GM19023 (cell line): ENCODE results near the gene BMERB1.
"Not testable (repeated sequence)": the region's sequence is repeated elsewhere in the genome, so short reads cannot be mapped to it uniquely, and the experiment has no call there.

Experiments
- ATAC-seq: cut with Tn5 transposase; IDR thresholded peaks from one replicate; pipeline ENCODE4 v1.9.1; 2021; ENCODE audit warnings: mild to moderate bottlenecking, moderate library complexity; ENCODE audit not compliant: unreplicated experiment

Gene BMERB1

DNA sequence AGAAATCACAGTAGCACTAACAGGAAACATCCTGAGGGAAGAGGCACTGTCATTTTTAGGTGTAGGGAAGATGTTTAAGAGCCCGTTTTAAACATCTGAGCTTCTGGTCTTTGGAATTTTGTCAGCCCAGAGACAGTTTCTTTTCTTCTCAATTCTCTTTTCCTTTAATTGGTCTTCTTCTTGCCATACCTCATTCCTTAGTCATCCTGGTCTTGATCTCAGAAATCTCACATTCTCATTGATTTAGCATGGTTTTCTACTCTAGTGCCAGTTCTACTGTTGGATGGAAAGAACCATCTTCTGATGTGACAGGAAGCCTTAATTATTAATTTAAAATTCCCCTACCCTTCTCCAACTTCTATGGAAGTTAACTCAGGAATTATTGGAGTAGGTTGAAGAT, 25.4 kb downstream of the BMERB1 start:
- ATAC-seq = no peak

DNA sequence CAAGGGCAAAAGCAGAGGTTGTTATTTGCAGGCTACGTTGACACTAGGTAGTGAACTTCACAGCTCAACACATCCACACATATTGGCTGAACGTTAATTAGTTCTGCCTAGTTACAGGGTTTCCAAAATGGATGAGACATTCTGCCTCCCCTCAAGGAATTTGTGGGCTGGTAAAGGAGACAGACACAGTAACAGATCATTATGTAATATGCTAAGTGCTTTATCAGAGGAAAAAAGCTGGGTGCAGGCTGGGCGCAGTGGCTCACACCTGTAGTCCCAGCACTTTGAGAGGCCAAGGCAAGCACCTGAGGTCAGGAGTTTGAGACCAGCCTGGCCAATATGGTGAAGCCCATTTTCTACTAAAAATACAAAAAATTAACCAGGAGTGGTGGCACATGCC, 26.2 kb downstream of the BMERB1 start:
- no peak for ATAC-seq

DNA sequence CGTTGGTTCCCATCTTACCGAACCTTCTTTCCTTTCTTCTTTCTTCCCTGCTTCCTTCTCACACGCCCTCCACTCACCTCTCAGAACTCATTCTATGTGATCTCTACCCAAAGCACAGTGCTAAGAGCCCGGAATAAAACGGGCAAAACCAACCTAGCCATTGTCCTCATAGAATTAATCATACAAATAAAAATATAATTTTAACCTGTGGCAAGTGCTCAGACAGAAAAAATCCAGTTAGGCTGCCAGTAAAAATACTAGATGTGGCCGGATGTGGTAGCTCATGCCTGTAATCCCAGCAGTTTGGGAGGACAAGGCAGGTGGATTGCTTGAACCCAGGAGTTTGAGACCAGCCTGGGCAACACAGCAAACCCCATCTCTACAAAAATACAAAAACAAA, 27.0 kb downstream of the BMERB1 start:
- no peak for ATAC-seq

DNA sequence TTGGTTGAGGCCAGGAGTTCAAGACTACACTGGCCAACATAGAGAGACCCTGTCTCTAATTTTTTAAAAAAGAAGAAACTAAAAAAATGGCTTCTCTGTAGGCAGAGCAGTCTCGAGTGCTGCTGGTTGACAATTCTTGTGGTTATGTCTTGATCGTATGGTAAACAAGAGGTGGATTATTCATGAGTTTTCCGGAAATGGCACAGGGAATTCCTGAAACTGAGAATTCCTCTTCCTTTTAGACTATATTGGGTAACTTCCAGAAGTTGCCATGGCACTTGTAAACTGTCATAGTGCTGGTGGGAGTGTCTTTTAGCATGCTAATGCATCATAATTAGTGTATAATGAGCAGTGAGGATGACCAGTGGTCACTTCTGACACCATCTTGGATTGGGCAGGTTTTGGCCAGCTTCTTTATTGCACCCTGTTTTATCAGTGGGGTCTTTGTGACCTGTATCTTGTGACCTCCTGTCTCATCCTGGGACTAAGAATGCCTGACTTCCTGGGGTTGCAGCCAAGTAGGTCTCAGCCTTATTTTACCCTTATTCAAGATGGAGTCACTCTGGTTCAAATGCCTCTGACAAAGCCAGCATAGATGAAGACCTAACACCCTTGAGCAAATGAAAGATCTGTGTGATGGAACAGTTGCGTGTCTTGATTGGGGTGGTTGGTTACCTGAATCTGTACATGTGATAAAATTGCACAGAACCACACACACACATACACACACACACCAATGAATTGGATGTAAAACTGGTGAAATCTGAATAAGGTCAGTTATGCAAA, 30.2 kb downstream of the BMERB1 start:
- no peak for ATAC-seq

DNA sequence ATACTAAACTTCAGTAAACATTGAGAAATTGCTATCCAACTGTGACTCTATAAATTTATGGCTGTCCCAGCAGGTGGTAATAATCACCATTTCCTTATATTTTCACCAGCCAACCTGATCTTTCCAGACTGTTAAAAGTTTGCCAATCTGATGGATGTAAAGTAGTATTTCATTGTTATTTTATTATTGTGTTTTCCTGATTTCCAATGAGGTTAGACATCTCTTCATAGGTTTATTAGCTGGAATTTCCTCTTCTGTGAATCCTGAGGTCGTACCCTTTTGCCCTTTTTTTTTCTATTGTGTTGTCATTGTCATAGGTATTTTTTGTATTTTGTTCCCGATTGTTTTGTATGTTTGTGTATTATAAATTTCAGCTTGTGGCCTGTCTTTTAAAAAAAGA, 31.7 kb downstream of the BMERB1 start:
- ATAC-seq = no peak

DNA sequence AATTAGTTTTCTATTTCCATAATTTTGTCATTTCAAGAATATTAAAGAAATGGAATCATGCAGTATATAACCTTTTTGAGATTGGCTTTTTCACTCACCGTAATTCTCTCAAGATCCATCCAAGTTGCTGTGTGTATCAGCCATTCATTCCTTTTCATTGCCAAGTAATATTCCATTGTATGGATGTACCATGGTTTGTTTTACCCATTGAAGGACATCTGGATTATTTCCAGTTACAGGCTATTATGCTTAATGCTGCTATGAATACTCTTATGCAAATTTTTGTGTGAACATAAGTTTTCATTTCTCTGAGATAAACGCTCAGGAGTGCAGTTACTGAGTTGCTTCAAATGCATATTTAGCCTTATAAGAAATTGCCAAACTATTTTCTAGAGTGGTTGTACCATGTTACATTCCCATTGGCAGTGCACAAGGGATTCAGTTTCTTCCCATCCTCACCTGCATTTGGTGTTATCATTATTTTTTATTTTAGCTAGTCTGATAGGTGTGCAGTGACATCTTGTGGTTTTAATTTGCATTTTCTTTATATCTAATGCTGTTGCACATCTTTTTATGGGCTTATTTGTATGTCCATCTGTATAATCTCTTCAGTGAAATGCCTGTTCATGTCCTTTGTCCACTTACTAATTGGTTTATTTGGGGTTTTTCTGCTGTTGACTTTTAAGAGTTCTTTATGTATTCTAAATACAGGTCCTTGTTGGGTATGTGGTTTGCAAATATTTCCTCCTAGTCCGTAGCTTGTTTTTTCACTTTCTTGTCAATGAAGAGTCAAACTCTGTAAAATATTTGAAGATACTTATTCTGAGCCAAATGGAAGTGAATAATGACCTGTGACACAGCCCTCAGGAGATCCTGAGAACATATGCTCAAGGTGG, 32.7 kb downstream of the BMERB1 start:
- no peak for ATAC-seq

DNA sequence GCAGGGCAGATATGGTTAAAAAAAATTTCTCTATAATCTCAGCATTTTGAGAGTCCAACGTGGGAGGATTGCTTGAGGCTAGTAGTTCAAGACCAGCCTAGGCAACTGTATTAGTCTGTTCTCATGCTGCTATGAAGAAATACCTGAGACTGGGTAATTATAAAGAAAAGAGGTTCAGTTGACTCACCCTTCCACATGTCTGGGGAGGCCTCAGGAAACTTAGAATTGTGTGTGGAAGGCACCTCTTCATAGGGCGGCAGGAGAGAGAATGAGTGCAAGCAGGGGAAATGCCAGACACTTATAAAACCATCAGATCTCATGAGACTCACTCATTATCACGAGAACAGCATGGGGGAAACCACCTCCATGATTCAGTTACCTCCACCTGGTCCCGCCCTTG, 42.6 kb downstream of the BMERB1 start:
- ATAC-seq = not testable (repeated sequence)

DNA sequence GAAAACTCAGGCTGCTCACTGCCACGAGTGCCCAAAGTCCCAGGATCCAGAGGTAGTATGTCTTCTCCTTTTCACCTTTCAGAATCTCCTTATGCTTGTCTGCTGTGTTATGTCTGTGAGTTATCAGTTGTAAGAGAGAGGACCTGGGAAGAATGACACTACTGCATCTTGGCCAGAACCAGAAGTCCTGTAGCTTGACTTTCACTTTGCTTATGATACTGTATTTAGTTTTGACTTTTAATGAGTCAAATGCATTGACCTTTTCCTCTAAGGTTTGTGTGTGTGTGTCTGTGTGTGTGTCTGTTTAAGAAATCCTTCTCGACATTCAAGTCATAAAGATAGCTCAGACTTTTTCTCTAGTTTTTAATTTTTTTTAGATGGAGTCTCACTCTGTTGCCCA, 43.4 kb downstream of the BMERB1 start:
- ATAC-seq = no peak

DNA sequence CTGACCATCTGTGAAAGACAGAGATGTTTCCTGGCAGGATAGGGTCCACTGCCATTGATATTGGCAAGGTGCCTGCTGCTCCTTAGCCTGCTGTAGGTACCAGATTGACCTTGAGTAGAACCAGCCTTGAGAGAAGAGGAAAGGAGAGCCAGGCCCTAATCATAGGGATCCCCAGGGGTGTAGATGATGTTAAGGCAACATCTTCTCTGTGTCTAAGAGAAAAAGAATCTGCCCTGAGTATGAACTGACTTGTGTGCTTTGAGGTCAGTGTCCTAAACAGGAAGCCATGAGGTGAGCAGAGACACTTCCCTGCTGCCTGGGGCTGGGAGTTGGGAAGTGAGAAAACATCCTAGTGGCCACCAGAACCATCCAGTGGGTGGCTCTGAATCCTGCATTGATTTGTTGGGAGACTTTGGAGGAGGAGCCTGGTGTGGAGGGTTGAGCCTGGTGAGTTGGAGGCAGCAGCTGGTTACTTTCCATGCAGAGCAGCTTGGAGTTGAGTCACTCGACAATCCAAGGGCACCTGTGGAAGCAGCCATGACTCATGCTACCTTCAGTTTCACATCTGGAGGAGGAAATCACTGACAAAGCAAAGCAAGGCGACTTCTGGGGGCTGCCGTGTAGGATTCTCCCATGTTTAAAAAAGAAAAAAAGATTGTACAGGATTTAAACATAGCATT, 47.8 kb downstream of the BMERB1 start:
- ATAC-seq = no peak

DNA sequence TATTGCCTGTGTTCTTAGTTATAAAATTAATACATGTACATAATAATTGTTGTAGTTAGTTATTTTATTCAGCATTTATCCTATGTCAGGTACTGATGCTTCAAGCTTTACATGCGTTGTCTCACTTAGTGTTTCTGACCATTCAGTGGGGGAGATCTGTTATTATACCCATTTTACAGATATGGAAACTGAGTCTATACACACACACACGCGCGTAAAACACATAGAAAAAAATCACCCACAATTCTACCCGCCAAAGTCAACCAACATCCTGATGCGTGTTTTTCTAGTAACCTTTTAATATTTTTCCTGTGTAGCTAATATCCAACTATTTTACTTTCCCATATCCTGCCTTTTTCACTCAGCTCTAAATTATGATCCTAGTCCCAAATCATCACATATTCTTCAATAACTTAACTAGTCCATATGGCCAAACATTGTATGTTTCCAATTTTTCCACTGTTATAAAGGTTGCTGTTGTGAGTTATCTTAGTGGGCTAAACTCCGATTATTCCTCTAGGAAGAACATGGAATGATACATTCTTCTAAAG, 48.4 kb downstream of the BMERB1 start:
- no peak for ATAC-seq

DNA sequence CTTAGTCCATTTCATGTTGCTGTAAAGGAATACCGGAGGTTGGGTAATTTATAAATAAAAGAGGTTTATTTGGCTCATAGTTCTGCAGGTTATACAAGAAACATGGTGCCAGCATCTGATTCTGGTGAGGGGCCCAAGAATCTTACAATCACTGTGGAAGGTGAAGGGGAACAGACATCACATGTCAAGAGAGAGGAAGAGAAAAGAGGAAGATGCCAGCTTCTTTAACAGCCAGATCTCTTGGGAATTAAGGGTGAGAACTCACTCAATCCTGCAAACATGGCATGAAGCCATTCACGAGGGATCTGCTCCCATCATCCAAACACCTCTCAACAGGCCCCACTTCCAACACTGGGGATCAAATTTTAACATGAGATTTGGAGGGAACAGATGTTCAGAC, 49.5 kb downstream of the BMERB1 start:
- no peak for ATAC-seq

DNA sequence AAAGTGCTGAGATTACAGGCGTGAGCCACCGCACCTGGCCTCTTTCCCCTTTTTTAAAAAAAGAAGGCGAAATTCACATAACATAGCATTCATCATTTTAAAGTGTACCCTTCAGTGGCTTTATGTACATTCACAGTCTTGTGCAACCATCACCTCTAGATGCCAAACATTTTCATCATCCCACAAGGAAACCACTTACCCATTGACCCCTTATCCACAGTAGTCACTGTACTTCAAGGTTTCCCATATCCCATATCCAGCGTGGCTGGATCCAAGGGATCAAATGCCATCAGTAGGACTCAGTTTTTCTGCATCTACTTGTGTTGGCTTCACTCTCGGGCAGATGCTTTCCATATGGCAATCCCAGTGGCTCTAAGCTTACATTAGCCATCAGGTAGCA, 50.3 kb downstream of the BMERB1 start:
- ATAC-seq = no peak

DNA sequence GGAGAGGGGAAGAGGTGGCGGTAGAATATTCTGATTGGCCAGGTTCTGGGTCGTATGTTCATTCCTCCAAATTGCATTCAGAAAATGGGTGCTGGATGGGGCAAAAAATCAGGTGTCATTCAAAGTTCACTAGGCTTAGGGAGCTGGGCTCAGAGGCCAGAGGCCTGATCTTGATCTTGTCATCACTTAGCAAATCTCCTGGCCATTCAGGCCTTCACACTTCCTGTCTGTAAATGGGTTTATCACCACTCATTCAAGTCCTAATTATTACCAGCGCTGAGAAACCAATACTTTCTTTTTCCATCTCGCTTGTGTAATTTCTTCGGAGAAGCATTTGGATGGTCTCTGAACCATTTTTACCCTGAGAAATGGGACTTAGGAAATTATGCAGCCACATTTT, 50.8 kb downstream of the BMERB1 start:
- ATAC-seq = no peak

DNA sequence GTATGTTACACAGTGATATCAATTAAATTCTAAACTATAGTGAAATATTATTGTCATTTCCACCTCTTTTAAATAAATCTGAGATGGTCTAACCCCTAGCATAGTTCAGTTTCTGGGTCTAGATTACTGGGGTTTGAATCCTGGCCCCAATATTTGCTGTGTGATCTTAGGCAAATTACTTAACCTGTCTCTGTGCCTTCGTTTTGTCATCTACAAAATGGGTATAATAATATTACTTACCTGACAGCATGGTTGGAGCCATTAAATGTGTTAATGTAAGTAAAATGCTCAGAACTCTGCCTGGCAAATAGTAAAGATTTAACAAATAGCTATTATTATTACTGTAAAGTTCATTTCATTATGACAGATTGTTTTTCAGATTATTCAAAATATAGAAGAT, 52.3 kb downstream of the BMERB1 start:
- ATAC-seq = no peak

DNA sequence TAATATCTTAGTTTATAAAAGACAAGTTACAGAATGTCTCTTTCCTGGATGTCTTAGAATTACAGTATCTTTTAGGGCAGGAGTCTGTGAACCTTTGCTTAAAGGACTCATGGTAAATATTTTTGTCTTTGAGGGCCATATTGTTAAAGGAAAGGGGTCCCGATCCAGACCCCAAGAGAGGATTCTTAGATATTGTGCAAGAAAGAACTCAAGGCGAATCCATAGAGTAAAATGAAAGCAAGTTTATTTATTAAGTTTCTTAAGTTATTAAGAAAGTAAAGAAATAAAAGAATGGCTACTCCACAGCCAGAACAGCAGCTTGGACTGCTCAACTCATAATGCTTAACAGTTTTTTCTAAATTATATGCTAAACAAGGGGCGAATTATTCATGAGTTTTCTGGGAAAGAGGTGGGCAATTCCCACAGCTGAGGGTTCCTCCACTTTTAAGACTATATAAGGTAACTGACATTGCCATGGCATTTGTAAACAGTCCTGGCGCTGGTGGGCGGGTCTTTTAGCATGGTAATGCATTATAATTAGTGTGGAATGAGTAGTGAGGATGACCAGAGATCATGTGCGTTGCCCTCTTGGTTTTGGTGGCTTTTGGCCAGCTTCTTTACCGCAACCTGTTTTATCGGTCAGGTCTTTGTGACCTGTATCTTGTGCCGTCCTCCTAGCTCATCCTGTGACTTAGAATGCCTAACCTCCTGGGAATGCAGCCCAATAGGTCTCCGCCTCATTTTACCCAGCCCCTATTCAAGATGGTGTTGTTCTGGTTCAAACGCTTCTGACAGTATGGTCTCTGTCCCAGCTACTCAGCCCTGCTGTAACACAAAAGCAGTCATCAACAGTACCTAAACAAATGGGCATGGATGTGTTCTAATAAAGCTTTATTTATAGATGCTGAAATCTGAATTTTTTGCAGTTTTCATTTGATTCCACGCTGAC, 53.2 kb downstream of the BMERB1 start:
- ATAC-seq = no peak

DNA sequence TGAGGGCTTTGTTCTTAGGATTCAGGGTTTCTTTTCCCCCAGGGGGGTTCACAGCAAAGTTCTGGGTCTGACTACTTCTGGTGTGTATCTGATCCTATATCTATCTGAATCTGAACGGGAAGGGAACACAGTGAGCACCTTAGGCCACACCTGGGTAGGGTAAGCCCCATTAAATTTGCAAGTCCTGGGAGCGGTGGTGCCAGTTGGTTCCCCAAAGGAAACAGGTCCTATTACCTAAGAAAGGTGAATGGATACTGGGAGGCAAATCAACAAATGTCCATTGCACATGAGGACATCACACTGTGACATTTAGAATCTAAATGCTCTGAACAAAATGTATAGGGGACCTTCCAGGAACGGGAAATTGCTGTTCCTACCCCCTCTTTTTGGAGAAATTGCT, 54.6 kb downstream of the BMERB1 start:
- ATAC-seq = no peak

DNA sequence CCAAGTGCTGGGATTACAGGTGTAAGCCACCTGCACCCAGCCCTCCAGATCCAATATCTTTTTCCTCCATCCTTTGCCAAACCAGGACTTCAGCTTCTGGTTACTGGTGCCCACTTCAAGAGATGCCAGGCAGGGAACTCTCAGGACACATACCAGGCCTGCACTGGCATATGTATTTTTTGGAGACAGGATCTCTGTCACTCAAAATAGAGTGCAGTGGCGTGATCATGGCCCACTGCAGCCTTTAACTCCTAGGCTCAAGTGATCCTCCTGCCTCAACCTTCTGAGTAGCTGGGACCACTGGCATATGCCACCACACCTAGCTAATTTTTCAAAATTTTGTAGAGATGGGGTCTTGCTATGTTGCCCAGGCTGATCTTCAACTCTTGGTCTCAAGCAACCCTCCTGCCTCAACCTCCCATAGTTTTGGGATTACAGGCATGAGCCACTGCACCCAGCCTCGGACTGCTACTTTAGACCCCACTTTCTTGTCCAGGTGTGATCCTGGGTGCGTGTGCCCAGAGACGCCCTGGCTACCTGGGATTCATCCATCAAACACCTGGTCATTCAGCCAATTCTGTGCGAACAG, 55.8 kb downstream of the BMERB1 start:
- ATAC-seq = no peak

DNA sequence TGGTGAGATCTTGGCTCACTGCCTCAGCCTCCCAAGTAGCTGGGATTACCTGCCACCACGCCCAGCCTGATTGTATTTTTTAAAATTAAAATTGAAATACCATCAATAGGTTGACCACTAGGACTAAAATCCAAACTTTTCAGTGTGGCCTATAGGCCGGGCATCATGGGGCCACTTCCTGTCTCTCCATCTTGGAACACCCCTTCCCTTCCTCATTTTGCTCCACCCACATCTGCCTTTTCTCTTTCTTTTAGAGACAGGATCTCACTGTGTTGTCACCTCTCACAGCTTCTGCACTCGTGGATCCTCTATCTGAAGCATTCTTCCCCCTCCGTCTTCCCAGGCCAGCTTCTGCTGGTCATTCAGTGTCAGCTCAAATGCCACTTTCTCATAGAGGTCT, 57.0 kb downstream of the BMERB1 start:
- no peak for ATAC-seq

DNA sequence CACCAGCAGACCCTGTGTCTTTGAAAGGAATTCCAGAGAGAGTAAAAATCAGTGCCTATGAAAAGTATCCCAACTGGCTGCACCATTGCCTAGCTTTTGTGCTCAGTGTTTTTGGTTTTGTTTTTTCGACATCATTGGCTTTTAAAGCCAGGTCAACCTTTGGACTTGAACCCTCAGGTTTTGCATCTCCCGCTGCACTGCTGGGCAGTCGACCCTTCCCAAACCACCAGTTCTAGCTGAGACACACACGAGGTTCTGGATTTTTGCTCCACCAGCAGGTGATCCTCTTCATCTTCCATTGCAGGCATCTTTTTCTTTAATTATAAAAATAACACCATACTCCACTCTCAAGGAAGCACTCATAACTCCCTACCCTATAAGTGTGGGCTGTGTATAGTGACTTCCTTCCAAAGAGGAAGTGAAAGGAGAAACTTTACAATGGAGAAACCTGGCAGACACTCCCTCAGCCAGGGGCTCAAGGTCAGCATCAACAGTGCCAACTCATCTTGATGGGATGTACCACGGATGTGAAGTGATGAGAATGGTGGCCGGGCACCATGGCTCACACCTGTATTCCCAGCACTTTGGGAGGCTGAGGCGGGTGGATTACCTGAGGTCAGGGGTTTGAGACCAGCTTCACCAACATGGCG, 57.8 kb downstream of the BMERB1 start:
- ATAC-seq = no peak
